SKM-1 (cell line): ENCODE measurements around the gene APIP.

Source experiments
- DNase-seq: peaks from one replicate; lab custom pipeline; 2025; ENCODE audit not compliant: unreplicated experiment; lab: John Stamatoyannopoulos, UW

The APIP gene, protein sequence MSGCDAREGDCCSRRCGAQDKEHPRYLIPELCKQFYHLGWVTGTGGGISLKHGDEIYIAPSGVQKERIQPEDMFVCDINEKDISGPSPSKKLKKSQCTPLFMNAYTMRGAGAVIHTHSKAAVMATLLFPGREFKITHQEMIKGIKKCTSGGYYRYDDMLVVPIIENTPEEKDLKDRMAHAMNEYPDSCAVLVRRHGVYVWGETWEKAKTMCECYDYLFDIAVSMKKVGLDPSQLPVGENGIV

GRCh38 chr11:34916015-34916842 lies at the start of gene APIP, which contains the start of gene PDHX:
TSS of gene APIP (minus strand) at chr11:34916379. CDS start at chr11:34916284, 95 bp downstream.
TSS of gene PDHX (plus strand) at chr11:34916618. CDS start at chr11:34916656, 38 bp downstream.
- DNase-seq, result peak; percentile 63

DNA sequence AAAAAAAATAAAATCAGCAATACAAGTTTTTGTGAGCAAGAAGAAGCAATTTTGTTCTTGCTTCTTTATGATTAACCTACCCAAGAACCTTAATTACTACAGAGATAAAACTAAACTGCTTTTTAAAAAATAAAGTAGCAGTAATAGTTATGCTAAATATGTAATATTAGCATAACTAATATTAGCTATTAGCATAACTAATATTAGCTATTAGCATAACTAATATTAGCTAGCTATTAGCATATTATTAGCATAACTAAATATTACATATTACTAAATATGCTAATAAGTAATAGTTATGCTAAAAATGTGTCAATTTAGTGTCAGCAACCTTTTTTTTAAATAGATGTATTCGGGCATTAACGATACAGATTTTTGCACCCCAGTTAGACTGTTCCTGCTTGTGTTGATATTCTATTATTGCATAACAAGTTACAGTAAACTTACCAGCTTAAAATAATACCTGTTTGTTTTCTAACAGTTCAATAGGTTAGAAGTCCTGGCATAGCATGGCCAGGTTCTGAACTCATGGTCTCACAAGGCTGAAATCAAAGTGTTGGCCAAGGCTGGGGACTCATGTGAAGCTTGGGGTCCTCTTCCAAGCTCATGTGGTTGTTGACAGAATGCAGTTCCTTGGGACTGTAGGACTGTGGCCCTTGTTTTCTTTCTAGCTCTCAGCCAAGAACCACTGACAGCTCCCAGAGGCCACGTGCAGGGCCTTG lies 48.6 kb upstream of the APIP start:
- no peak for DNase-seq

- no peak for DNase-seq
Measured at GRCh38 chr11:34963351-34963750, 47.2 kb upstream of the APIP start.

- no peak for DNase-seq
Measured at GRCh38 chr11:34962034-34962433, 45.9 kb upstream of the APIP start.

- DNase-seq, result no peak
Measured at GRCh38 chr11:34960277-34960676, 44.1 kb upstream of the APIP start.

DNA sequence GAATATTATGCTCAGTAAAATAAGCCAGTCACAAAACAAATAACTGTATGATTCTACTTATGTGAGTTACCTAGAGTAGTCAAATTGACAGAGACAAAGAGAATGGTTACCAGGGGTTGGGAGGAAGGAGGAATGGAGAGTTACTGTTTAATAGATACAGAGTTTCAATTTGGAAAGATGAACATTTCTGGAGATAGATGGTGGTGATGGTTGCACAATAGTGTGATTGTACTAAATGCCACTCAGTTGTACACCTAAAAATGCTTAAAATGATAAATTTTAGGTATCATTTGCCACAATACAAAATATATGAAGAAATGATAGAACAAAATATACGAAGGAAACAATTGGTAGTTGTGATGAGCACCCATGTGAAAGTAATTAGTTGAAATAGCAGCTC lies 43.6 kb upstream of the APIP start:
- DNase-seq, result no peak

GRCh38 chr11:34957606-34958005 lies 41.4 kb upstream of the APIP start:
- no peak for DNase-seq

GRCh38 chr11:34957206-34957605 lies 41.0 kb upstream of the APIP start:
- no peak for DNase-seq

DNA sequence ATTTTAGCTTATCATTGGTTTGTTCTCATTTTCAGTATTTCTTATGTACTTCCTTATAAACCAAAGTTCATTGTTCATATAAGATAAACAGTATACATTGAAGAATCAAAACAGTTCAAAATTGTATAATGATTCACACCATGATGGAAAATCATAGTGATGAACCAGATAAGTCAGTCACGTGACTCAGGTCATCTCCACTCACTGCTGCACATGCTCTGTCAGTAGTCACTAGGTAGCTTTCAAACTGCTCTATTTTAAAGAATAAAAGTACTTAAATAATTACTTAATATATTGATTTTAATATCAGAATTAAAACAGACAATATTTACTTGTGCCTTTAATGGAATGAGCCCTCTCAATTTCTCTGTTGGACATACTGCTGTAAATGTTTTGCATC lies 37.8 kb upstream of the APIP start:
- no peak for DNase-seq

GRCh38 chr11:34948696-34949095 lies 32.5 kb upstream of the APIP start:
- DNase-seq, result no peak

DNA sequence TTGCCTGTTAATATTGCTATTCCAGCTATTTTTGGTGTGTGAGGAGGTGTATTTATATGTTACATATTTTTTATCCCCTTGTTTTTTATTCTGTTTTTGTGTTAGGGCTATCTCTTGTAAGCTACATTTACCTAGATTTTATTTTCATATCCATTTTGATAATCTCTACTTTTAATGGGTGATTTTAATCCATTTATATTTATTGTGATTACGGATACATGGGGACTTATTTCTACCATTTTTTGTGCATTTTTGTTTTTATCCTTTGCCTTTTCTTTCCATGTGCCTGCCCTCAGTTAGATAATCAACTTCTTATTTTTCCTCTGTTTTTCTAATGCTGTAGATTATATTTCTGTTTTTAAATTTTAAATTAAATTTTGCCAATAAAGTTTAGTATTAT lies 28.5 kb upstream of the APIP start:
- DNase-seq, result no peak

DNA sequence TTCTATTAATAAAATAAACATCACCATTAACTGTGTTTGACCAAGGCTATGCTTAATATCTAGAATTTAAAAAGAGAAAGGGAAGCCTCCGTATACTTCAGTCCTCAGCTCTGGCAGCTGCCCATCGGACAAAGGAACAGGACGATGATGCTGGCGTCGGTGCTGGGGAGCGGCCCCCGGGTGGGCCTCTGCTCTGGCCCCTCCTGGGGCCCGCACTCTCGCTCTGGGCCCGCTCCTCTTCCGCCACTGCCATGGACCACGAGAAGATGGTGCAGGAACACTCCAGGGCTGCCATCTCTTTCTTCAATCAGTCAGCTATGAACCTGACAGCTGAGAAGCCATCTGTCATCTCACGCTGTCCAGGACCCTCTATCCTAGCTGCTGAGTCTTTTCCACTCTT lies 25.5 kb upstream of the APIP start:
- no peak for DNase-seq

DNA sequence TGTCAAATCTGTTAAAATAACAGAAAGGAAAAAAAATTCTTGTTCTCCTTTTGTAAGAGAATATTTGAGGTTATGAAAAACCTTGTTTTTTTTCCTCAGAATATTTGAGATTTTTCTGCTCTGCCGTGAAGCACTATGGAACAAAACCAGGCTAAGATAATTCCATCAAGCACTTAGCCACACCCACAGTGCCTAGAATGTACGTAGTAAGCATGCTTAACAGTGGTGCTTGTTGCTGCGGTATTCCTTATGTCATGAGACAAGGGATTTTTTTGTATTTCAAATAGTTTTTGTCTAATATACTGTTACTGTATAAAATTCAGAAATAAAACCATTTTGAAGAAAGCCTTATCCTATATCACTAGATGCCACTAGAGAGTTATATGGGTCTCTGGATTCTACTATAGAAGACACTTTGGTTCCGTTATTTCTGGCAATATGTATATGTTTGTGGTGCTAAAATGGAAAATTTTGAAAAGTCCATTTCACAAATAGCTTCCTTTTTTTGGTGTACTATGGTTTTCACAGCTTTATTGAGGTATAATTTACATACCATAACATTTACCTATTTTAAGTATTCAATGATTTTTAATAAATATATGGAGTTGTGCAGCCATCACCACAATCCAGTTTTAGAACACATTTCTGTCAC lies 24.0 kb upstream of the APIP start:
- DNase-seq, result no peak

DNA sequence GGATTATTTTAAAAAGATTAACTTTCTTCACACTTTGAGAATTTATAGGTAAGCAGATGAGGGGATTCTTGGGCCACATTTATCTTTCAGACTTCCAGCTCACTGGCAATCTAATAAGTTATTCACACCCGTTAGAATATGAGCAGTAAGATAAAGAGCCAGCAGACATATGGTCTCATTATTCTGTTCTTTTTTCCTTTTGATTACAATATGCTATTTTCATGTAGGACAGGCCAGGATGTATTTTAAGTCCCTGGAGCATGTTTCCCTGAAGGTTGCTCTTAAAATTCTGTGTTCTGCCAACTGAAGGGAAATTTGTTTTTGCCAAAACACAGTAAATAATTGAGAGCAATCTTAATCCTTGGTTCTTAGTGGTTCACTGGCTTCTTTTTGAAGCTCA lies 22.4 kb upstream of the APIP start:
- DNase-seq, result no peak

- DNase-seq, result no peak
Measured at GRCh38 chr11:34936945-34937629, 20.9 kb upstream of the APIP start.

GRCh38 chr11:34929794-34930763 lies 13.9 kb upstream of the APIP start:
- no peak for DNase-seq

DNA sequence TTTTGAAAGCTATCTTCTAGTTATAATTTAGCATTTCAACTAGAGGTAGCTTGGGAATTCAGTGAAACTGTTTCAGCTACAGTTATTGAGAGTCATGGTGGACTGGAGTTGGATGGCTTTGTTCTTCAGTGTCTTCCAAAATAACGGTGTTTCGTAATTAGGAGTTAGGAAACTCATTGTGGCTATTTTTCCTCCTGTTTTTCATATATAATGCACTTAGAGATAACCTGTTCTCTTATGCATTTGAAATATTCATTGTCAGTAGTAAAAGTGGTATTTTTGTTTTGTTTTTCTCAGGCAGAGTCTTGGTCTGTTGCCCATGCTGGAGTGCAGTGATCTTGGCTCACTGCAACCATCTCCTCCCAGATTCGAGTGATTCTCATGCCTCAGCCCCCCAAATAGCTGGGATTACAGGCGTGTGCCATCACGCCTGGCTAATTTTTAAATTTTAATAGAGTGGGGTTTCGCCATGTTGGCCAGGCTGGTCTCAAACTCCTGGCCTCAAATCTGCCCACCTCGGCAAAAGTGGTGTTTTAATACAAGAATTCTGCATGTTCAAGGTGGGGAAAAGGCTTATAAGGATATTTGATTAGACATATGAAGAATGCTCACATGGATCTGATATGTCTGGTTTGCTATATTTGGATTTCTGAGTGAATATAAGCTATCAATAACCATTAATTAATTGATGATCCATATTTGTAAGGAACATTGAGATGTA lies 12.9 kb upstream of the APIP start:
- no peak for DNase-seq

DNA sequence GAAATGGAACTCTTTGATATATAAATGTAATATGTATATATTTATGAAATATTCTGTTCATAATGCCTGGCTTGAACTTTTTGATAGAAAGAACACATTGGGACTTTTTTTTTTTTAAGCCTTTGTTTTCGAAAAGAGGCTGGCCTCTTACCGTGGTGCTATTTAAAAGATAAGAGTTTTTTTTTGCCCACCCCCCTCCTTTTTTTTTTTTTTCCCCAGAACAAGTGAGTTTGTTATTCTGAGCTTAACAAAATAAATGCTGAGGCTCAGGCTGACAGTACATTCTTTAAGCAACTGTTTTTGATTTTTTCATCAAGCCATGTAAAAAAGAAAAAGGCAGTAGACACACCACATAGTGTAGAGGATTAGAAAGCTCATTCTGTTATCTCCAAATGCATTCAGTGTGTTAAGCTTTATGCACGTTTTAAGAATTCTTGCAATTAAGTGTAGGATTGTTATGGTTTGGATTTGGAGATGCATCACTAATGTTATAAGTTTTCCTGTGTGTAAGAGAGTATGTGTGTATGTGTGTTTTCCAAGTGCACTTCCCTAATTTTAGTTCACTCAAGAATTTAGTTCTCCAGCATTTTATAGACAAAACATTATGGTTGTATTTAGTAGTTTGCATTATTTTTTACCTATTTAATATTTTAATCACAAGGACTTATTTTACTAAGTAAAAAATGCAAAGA lies 12.2 kb upstream of the APIP start:
- DNase-seq, result no peak

DNA sequence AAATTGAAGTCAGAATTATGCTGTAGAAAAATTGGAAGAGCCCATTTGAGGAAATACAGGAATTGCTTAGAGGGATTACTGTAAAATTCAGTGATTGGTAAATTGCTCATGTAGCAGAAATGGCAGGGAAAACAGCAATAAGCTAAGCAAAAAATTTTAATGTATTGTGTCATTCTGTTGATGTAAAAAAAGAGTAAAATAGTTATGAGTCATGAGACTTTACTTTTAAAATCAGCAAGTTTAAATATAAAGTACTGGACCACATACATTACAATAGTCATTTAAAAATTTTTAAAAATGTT lies 10.6 kb upstream of the APIP start:
- no peak for DNase-seq
